NCI-H2081 (cell line): ENCODE measurements around the gene MEGF8.

Source experiments
- DNase-seq, 2 experiments: peaks; one replicate each; lab custom pipeline; 2025; lab: John Stamatoyannopoulos, UW

MEGF8 gene

GRCh38 chr19:42287017-42287826, 38.2 kb upstream of the MEGF8 start:
- DNase-seq = no peak

DNA sequence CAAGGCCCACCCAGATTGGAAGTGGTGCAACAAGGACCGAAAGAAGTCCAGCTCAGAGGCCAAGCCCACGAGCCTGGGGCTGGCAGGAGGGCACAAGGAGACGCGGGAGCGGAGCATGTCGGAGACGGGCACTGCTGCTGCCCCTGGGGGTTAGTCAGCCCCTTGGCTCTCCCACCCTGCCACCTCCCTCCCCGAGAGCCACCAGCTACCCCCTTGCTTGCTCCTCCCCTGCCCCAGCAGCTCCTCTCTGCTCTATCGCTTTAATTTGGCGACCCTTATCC, 37.7 kb upstream of the MEGF8 start:
- no peak for DNase-seq

DNA sequence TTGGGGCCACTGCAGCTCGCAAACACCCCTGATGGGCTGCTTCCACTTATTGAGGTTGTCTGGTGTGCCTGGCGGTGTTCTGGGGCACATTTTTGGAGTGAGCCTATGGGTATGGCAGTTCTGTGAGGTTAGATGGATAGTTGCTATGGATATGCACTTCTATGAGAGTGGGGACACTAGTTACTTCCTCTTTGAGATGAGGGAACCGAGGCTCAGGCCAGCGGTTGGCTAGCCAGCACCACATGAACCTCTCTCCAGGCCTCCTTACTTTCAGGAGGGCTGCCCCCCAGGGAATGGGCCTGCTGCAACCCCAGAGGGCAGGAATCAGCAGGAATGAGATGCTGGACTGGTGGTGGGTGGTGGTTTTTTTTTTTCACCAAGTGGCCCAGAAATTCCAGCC, 37.0 kb upstream of the MEGF8 start:
- no peak for DNase-seq

- no peak for DNase-seq
Observed at GRCh38 chr19:42288881-42289555, 36.4 kb upstream of the MEGF8 start.

DNA sequence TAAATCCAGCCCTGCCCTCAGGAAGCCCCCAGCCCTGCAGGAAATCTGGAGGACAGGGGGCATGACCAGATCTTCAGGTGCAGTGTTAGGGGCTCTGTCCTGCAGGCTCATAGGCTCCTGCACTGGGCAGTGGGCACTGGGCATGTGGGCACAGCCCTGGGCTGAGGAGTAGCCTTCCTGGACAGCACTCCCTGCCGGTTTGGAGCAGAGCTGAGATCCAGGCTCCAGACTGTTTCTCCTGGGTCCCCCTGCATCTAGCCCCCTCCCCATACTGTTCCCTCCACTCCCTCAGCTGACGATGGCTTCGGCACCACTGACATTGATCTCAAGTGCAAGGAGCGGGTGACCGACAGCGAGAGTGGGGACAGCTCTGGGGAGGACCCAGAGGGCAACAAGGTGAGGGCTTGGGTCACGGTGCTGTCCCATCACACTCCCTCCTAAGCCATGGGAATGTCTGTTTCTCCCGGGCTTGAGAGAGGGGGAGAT, 35.8 kb upstream of the MEGF8 start:
- no peak for DNase-seq

GRCh38 chr19:42290136-42290522, 35.3 kb upstream of the MEGF8 start:
- DNase-seq = no peak

- no peak for DNase-seq
Observed at GRCh38 chr19:42290523-42291434, 34.7 kb upstream of the MEGF8 start.

DNA sequence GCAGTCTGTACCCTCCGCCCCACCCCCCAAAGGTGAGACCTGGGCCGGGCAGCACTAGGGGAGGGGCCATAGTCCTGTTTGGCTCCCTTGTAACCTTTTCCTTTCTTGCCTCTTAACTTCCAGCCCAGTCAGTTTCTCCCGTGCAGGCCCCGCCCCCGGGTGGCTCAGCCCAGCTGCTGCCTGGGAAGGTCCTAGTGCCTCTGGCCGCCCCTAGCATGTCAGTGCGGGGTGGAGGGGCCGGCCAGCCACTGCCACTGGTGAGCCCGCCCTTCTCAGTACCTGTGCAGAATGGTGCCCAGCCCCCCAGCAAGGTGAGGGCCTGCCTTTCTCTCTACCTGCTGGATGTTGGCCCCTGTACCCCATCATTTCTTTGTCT, 34.0 kb upstream of the MEGF8 start:
- DNase-seq = no peak

- DNase-seq = no peak
Observed at GRCh38 chr19:42292042-42292960, 33.1 kb upstream of the MEGF8 start.

GRCh38 chr19:42292963-42293362, 32.5 kb upstream of the MEGF8 start:
- no peak for DNase-seq

GRCh38 chr19:42293540-42293939, 31.9 kb upstream of the MEGF8 start:
- no peak for DNase-seq

DNA sequence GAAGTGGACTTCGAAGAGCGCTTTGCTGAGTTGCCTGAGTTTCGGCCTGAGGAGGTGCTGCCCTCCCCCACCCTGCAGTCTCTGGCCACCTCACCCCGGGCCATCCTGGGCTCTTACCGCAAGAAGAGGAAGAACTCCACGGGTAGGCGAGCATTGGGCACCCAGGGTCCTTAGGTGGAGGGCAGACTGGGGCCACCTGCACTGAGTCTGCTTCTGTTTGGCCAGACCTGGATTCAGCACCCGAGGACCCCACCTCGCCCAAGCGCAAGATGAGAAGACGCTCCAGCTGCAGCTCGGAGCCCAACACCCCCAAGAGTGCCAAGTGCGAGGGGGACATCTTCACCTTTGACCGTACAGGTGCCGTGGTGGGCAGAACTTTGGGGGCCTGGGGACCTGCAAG, 31.5 kb upstream of the MEGF8 start:
- no peak for DNase-seq

DNA sequence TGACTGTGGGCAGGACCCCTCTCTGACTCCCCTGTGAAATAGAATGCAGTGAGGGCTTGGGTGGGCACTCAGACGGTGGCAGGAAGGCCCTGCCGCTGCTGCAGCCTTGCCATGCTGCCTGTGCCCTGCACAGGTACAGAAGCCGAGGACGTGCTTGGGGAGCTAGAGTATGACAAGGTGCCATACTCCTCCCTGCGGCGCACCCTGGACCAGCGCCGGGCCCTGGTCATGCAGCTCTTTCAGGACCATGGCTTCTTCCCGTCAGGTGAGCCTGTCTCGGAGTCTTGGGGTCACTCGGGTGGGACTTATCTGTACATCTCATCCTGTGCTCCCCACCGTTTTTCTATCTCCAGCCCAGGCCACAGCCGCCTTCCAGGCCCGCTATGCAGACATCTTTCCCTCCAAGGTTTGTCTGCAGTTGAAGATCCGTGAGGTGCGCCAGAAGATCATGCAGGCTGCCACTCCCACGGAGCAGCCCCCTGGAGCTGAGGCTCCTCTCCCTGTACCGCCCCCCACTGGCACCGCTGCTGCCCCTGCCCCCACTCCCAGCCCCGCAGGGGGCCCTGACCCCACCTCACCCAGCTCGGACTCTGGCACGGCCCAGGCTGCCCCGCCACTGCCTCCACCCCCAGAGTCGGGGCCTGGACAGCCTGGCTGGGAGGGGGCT, 30.8 kb upstream of the MEGF8 start:
- no peak for DNase-seq

DNA sequence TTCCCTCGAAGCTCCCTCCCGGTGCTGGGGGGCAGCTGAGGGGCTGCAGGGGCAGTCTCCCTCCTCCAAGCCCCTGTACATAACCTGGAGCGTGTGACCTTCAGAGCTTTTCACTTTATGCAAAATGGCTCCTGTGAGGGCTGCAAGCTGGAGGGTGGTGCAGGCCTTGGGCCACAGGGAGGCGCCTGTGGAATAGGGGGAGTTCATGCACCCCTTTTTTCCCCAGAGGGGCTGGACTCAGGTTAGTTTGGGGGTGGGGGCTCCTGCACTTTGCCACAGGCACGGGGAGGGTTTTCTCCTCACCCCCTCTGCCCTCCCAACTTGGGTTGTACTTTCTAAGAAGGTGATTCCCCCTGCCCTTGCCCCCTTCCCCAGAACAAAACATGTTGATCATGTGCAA, 30.1 kb upstream of the MEGF8 start:
- DNase-seq = no peak

GRCh38 chr19:42295831-42296525, 29.5 kb upstream of the MEGF8 start:
- DNase-seq = peak; percentile 69 to 73

- DNase-seq = no peak
Observed at GRCh38 chr19:42297039-42297438, 28.4 kb upstream of the MEGF8 start.

DNA sequence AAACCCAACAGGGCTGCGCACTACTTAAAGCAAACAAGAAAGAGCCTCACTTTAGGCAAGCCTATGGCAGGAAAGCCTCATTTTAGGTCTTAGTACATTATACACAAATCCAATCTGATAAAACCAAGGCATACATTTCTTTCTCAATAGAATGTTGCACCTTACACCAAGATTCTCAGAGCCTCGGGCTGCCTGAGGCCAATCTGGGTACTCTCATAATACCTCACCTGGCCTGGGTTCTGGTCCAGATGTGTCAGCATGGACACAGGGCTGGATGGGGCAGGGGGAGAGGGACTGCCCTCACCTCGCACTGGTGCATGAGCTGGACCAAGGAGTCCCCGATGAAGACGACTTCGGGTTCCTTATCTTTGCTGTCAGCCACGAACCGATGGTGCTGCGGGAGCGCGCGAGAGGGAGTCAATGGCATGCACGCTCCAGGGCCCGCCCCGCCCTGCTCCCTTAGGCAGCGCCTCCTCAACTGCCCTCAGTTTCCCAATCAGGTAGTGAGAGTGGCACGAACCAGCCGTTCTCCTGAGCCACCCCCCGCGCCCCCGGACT, 23.7 kb upstream of the MEGF8 start, which contains the start of gene PRR19:
Gene PRR19, plus strand, starts transcription at position 487 of the 558 bp plus-strand sequence. CDS start 7,453 bp downstream, outside the sequence.
- peak in 1 of 2 experiments; percentile 38 for DNase-seq

DNA sequence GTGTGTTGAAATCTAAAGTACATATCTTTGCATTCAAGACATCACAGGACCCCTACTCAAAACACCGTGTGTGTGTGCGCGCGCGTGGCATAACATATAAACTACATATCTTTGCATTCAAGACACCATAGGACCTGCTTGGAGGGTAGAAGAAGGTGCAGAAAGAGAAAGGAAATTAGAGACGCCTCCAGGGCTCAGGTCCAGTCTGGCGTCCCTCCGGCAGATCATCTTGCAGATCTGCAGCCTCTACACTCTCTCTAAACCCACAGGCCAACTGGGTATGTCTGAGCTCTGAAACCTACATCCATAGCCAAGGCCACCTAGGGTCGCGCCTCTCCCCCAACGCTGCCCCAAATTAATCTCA, 22.4 kb upstream of the MEGF8 start:
- DNase-seq = no peak

- DNase-seq = no peak
Observed at GRCh38 chr19:42303876-42304275, 21.6 kb upstream of the MEGF8 start.

GRCh38 chr19:42306646-42307045, 18.8 kb upstream of the MEGF8 start:
- DNase-seq = no peak
